Activated CD8-positive, alpha-beta memory T cell treated with anti-CD3 and anti-CD28 coated beads for 48 hours (primary cell): Measurements from ENCODE around the gene TMEM116.
"Not testable (repeated sequence)": the region's sequence is repeated elsewhere in the genome, so short reads cannot be mapped to it uniquely, and the experiment has no call there.

Source experiments
- DNase-seq, 3 experiments: peaks; one replicate each; pipeline ENCODE4 v3.0.0-alpha.2; 2020; ENCODE audit warnings: low read depth in 2 of 3, low spot score in 2 of 3

Gene TMEM116

GRCh38 chr12:112010415-112011344 lies 2.3 kb downstream of the TMEM116 start:
- DNase-seq = no peak

DNA sequence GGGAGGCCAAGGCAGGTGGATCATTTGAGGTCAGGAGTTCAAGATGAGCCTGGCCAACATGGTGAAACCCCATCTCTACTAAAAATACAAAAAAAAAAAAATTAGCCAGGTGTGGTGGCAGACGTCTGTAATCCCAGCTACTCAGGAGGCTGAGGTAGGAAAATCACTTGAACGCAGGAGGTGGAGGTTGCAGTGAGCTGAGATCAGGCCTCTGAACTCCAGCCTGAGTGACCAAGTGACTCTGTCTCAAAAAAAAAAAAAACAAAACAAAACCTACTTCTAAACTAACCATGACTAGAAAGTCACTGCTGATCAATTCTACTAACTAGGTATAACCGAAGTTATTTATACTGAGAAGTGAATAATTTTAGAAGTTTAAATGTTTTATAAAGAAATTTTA lies 3.4 kb downstream of the TMEM116 start:
- not testable (repeated sequence) for DNase-seq

DNA sequence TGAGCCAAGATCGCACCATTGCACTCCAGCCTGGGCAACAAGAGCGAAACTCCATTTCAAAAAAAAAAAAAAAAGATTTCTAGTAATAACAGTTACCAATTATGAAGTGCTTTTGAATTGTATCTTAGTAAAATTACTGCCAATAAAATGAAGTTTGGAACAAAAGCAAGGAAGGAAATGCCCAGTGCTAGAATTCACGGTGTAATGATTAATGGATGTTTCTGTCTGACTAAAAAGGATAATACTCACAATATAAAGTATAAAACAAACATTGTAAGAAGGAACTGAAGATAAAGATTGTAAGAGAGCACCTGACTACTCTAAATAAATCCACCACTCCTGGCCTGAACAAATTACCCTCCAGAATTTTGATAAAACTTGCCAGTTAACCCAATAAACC lies 4.0 kb downstream of the TMEM116 start:
- DNase-seq = no peak

GRCh38 chr12:112007945-112008344 lies 5.0 kb downstream of the TMEM116 start:
- no peak for DNase-seq

DNA sequence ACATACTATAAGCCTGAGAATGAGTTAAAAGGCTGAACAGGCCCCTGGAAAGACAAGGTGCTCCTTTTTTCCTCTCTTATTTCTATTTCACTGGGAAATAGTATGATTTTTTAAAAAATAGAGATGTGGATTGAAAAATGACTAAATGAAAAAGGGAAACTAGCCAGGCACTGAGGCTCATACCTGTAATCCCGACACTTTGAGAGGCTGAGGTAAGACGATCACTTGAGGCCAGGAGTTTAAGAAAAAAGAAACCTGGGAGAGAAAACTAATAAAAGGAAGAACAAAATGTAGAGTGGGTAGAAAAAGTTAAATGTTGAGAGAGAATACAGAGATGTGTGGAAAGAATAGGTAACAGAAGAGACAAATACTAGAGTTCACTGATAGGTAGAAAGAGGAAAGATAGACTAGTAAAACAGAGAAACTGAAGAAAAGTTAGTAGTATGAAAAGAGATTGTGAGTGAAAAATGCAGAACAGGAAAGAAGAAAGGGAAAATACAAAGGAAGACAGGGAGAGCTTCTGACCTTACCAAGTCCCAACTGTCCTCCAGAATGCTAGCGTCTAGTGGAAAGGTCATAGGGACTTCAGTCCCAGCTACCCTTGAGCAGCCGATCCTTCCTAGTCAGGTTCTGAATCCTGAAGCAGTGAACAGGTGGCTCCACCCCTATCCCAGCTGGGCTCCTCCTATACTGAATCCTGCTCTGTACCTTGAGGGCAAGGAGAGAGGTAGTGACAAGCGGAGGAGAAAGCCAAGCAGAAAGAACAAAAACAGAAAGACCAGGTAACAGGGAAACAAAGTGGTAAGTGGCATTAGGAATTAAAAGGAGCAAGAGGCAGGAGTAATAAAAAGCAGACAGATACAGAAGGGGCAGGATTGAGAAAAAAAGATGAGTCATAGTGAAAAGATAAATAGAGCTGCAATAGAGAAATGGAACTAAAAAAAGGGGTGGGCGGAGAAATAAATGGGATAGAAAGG lies 7.3 kb downstream of the TMEM116 start:
- DNase-seq = no peak

DNA sequence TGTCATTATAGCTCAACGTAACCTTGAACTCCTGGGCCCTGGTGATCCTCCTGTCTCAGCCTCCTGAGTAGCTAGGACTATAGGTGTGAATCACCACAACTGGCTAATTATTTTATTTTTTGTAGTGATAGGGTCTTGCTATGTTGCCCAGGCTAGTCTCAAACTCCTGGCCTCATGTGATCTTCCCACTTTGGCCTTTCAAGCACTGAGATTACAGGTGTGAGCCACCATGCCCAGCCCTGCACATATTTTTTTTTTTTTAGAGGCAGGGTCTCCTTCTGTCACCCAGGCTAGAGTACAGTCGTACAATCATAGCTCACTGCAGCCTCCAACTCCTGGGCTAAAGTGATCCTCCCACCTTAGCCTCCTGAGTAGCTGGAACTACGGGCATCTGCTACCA lies 8.9 kb downstream of the TMEM116 start:
- DNase-seq = no peak

DNA sequence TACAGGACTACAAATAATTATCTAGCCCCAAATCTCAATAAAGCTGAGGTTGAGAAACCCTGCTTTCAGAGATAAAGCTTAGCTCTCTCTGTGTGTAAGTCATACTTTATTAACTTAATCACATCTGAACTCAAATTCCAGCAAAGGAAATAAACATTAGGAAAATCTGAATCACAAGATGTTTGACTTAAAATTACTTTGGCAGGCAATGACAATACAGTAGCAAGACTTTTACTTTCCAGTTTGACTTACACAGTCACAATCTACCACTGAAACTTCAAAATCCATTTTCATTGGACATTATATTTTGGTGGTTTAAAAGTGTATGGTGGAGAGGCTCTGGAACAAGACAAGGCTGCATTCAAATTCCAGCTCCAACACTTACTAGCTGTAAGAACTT lies 11.4 kb downstream of the TMEM116 start:
- DNase-seq = no peak

DNA sequence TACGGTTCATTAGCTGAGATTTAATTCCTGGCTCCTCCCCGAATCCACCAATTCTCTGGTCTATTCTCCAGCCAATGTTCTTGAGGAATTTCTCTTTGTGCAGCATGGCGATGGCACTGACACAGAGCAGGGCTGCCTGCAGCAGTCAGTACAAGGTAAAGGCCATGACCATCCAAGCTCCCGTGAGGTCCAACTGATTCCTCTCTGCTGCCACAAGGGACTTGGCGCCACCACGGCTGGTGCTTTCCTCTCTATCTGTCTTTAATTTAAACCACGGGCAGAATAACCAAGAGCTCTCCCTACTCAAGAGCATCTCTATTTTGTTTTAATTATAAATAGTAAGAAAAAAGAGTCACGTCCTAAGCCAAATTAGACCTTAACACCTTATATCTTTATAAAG lies 12.1 kb downstream of the TMEM116 start:
- no peak for DNase-seq

DNA sequence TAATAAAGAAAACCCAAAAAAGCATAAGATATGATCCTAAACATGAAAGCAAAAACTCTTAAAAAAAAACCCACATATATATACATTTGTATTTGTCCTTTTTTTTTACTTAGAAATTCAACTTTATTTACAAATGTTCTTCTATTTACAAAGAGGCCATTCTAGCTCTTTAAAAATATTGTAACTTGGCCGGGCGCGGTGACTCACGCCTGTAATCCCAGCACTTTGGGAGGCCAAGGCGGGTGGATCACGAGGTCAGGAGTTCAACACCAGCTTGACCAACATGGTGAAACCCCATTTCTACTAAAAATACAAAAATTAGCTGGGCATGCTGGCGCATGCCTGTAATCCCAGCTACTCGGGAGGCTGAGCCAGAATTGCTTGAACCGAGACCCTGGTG lies 13.8 kb downstream of the TMEM116 start:
- DNase-seq = not testable (repeated sequence)

DNA sequence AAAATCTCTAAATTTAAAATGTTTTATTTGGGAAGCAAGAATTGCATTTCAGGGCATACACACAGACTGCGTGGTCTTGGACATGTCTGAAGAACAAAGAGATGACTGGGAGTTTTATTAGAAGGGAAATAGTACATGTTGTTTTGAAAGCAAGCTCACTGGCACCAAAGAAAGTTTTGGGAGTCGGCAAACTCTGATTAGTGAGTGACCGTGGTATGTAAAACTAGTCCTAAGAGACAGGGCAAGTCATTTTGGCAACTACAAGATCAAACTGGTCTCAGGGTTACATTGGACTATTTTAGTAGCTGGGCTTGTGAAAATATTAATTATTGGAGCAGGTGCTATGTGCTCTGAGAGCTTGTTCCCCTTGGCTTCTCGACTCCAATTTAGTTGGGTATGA lies 14.9 kb downstream of the TMEM116 start:
- no peak for DNase-seq

DNA sequence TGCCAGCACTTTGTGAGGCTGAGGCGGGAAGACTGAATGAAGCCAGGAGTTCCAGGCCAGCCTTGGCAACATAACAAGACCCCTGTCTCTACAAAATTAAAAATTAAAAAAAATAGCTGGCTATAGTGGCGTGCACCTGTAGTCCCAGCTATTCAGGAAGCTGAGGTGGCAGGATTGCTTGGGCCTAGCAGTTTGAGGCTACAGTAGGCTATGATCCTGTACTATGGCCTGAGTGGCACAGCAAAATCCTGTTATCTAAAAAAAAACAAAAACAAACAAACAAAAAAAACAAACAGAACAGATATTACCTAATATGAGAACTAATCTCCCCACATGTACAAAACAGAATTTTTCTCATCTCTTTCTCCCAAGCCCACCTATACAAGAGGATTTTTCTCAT lies 15.7 kb downstream of the TMEM116 start:
- DNase-seq = no peak

- no peak for DNase-seq
Observed at GRCh38 chr12:111995782-111996480, 17.0 kb downstream of the TMEM116 start.

DNA sequence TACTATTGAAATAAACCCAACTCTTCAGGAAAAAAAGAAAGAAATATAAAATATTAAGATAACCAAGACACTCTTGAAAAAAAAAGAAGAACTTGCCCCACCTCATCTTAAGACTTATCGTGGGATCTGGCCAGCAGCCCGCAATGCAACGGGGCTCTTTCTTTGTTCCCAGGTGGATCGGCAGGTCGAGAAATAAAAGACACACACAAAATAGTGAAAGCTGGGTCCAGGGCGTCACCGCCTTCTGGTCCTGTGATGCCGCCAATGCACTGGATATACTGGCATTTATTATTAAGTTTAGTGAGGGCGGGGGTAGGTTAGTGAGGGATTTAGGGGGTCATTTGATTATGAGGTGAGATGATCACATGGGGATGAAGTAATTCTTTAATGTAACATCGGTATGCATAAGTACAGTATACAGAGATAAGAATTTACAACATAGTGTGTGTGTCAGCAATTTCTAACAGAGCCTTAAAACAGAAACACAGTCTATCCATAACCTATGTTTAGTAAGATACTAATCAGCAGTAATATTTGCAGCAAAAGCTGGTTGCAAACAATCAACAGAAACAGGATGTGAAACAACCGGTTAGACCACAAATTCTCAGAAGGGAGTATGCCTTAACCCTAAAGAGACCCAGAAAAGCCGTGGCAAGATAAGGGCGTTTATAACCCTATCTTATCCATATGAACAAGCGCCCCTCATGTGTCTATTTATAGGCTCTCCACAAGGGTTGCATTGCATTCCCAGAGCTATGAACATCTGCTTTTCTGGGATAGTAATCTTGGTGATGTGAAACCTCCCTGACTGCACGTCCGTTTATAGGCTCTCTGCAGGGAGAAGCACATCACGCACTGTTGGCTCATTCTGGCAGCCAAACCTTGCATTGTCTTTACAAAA lies 18.5 kb downstream of the TMEM116 start:
- DNase-seq = not testable (repeated sequence)

- no peak for DNase-seq
Observed at GRCh38 chr12:111993292-111994150, 19.4 kb downstream of the TMEM116 start.

- no peak for DNase-seq
Observed at GRCh38 chr12:111992464-111992863, 20.5 kb downstream of the TMEM116 start.

- no peak for DNase-seq
Observed at GRCh38 chr12:111991946-111992345, 21.0 kb downstream of the TMEM116 start.

DNA sequence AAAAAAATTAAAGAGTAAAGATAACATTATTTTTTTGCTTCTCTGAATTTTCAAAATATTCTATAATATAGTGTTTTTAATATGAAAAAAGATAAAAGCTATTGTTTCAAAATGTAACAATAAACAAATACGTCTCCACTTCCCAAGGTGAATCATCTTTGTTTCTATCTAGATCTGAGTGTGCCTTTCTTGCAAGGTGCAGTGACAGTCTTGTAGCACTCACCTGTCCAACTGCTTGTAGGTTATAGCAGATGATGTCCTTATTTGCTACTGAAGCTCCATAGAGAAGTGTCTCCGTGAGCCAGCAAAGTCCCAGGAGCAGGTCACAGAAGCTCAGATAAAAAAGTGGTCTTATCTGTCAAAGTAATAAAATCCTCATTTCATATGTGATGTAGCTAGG lies 21.4 kb downstream of the TMEM116 start:
- DNase-seq = no peak

- DNase-seq = no peak
Observed at GRCh38 chr12:111984820-111985219, 28.1 kb downstream of the TMEM116 start.

DNA sequence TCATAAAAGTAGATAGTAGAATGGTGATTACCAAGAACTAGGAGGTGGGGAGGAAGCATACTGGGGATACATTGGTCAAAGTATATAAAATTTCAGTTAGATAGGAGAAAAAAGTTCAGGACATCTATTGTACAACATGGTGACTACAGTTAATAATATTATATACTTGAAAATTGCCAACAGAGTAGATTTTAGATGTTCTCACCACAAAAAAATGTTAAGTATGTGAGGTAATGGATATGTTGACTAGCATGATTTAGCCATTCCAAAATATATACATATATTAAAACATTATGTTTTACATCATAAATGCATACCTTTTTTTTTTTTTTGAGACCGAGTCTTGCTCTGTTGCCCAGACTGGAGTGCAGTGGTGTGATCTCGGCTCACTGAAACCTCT lies 31.0 kb downstream of the TMEM116 start:
- DNase-seq = no peak
